Endodermal cell (in vitro differentiated cells): ENCODE results near the gene RYR2. TPM values are rescaled to one million over a fixed set of nuclear protein-coding genes. Genes with fewer than 3 reads are reported as not detected.

ENCODE experiments used
- DNase-seq: peaks from one replicate; pipeline ENCODE4 v3.0.0-alpha.2; 2017
- H3K27ac ChIP-seq: 2 replicates; pipeline ENCODE4 v1.5.1; 2013; ENCODE audit warnings: mild to moderate bottlenecking, low read depth, low read length, moderate library complexity
- H3K27me3 ChIP-seq: 2 replicates; pipeline ENCODE4 v1.6.1; 2013; ENCODE audit warnings: mild to moderate bottlenecking, low read length, moderate library complexity; ENCODE audit not compliant: insufficient read depth, control insufficient read depth, poor library complexity, severe bottlenecking
- H3K36me3 ChIP-seq: 2 replicates; pipeline ENCODE4 v1.7.0; 2013; ENCODE audit warnings: mild to moderate bottlenecking, low read length, moderate library complexity; ENCODE audit not compliant: control insufficient read depth, insufficient read depth
- H3K4me1 ChIP-seq: one replicate; pipeline ENCODE4 v1.7.0; 2013; ENCODE audit warnings: low read length; ENCODE audit not compliant: control insufficient read depth, insufficient read depth
- H3K4me3 ChIP-seq: 2 replicates; pipeline ENCODE4 v1.5.1; 2013; ENCODE audit warnings: mild to moderate bottlenecking, low read length, moderate library complexity
- H3K9ac ChIP-seq: 2 replicates; pipeline ENCODE4 v1.6.1; 2013; ENCODE audit warnings: mild to moderate bottlenecking, low read length, moderate library complexity; ENCODE audit not compliant: poor library complexity, severe bottlenecking; ENCODE audit errors: extremely low read depth
- H3K9me3 ChIP-seq: 2 replicates; pipeline ENCODE4 v1.6.1; 2013; ENCODE audit warnings: mild to moderate bottlenecking, low read length, moderate library complexity; ENCODE audit not compliant: control insufficient read depth
- H3K27ac Mint-ChIP-seq: 2 replicates; pipeline ENCODE4 v1.8.0; 2020; ENCODE audit warnings: mixed read lengths
- H3K27me3 Mint-ChIP-seq: 2 replicates; pipeline ENCODE4 v1.8.0; 2021; ENCODE audit warnings: mild to moderate bottlenecking, mixed read lengths; ENCODE audit not compliant: insufficient read depth
- H3K36me3 Mint-ChIP-seq: 2 replicates; pipeline ENCODE4 v1.8.0; 2020; ENCODE audit warnings: low read depth, mixed read lengths
- H3K4me1 Mint-ChIP-seq: 2 replicates; pipeline ENCODE4 v1.8.0; 2020; ENCODE audit warnings: mixed read lengths
- H3K4me3 Mint-ChIP-seq: 2 replicates; pipeline ENCODE4 v1.8.0; 2020; ENCODE audit warnings: mild to moderate bottlenecking, moderate library complexity, mixed read lengths
- H3K9me3 Mint-ChIP-seq: 2 replicates; pipeline ENCODE4 v1.8.0; 2020; ENCODE audit warnings: mild to moderate bottlenecking, mixed read lengths
- WGBS, 2 experiments: methylation state at CpG; one replicate each; pipeline versions ENCODE4 v1.1.5 to v1.1.7; 2013; ENCODE audit warnings: missing lambda C conversion rate in 2 of 2, mixed read lengths in 1 of 2; ENCODE audit not compliant: insufficient coverage in 1 of 2, insufficient read length in 1 of 2; 5-methylcytosine and 5-hydroxymethylcytosine counted together
- total RNA-seq, 2 donors: library from RNA; stranded (reverse); fragmentation: NEBNext Ultra II Directional in 1 of 2; extraction: Animal tissue kit (Norgen Biotek cat#: 25700) in 1 of 2; gene quantifications; 2 replicates in 1 of 2; 3 replicates in 1 of 2; pipeline ENCODE4 v1.2.1, GENCODE V29; 2021
- TF ChIP-seq, protein P1 (sequence below): fragments of 200-600 bp; sonication (generic); conservative IDR thresholded peaks from 2 replicates; pipeline ENCODE4 v1.5.0; 2021; ENCODE audit warnings: antibody characterized with exemption, mild to moderate bottlenecking

RYR2 gene
- total RNA-seq, 2 donors from 2014 or later = 0.95 to 2.4 TPM

DNA sequence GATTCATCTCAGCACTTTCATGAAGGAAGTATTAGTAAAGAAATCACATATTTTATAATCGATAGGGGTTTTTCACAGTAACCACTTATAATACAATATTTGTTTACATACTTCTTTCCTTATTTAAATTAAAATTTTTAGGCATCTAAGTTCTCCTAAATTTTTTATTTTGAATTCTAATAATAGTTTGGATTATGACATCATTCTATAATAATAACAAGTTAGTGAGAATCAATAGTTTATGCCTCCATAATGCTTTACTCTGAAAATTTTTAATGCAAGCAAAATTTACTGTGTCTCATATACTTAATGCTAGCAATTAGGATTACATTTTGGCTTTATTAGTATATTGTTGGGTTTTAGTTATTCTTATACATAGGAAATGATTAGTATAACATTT, 596.6 kb downstream of the RYR2 start:
- Histone ChIP-seq H3K9ac (no peak overlapping the region), H3K36me3 (no peaks in the 10 kb centered on the region), H3K27ac (no peak overlapping the region), H3K27me3 (no peaks in the 10 kb centered on the region), H3K4me3 (no peak overlapping the region), H3K9me3 (no peaks in the 10 kb centered on the region), H3K4me1 (no peaks in the 10 kb centered on the region)
- Mint-ChIP-seq H3K36me3 (no peaks in the 10 kb centered on the region), H3K27me3 (no peaks in the 10 kb centered on the region), H3K9me3 (no peaks in the 10 kb centered on the region), H3K4me3 (no peak overlapping the region), H3K27ac (no peak overlapping the region), H3K4me1 (no peaks in the 10 kb centered on the region)
- no peak for DNase-seq
- TF ChIP-seq, protein P1, sequence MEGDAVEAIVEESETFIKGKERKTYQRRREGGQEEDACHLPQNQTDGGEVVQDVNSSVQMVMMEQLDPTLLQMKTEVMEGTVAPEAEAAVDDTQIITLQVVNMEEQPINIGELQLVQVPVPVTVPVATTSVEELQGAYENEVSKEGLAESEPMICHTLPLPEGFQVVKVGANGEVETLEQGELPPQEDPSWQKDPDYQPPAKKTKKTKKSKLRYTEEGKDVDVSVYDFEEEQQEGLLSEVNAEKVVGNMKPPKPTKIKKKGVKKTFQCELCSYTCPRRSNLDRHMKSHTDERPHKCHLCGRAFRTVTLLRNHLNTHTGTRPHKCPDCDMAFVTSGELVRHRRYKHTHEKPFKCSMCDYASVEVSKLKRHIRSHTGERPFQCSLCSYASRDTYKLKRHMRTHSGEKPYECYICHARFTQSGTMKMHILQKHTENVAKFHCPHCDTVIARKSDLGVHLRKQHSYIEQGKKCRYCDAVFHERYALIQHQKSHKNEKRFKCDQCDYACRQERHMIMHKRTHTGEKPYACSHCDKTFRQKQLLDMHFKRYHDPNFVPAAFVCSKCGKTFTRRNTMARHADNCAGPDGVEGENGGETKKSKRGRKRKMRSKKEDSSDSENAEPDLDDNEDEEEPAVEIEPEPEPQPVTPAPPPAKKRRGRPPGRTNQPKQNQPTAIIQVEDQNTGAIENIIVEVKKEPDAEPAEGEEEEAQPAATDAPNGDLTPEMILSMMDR = no peak
- no CpG with 5 or more reads among the region's 1 CpG for WGBS, 2 experiments

DNA sequence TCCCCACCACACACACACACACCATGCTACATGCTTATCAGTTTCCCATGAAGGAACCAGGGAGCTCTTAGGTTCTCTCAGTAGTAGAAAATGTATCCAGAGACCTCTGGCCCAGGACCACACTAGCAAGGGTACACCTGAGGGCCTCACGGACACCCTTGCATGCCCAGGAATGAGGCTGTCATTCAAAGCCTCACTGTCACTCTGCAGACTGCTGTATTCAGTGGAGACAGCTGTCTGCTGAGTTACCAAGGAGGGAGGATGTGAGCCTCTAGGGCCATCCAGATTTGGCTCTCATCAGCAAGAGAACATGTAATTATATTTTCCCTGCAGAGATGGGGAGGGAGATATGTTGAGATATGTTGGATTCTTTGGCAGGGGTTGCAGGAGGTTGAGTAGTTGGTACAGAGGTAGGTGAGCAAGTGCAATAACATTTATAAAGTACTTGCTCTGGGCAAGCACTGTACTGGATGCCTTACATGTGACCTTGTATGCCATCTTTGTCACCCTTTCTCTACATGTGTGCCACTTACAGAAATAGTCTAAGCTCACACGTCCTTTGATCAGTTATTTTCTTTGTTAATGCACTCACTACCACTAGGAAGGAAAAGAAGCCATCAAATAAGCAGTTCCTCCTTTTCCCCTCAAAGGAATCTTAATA, 598.2 kb downstream of the RYR2 start:
- Histone ChIP-seq H3K27ac (no peak overlapping the region), H3K4me1 (no peaks in the 10 kb centered on the region), H3K27me3 (no peaks in the 10 kb centered on the region), H3K9me3 (no peaks in the 10 kb centered on the region), H3K36me3 (no peaks in the 10 kb centered on the region), H3K4me3 (no peak overlapping the region), H3K9ac (no peak overlapping the region)
- Mint-ChIP-seq H3K27ac (no peak overlapping the region), H3K4me1 (no peaks in the 10 kb centered on the region), H3K27me3 (no peaks in the 10 kb centered on the region), H3K4me3 (no peak overlapping the region), H3K9me3 (no peaks in the 10 kb centered on the region), H3K36me3 (no peaks in the 10 kb centered on the region)
- TF ChIP-seq, protein P1 = no peak
- DNase-seq = no peak
- WGBS, 2 experiments = 86 to 90% methylated on average over 2 of the region's 2 CpGs

DNA sequence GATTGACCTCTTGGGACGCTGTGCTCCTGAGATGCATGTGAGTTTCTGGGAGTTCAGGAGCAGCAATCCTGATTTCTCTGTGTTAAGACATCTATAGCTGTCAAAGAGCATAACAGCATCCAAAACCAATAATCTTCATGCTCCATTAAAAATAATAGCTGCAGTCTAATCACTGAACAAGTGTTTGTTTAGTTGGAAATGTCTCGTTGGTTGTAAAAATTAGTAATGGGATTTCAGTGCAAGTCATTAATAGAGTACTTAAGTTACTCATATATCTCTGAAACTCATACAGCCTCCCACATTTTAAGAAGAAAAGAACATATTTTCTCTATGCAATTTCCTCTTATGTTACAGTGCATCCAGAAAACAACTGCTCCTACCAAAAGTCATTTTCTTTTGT, 599.0 kb downstream of the RYR2 start:
- no peaks in the 10 kb centered on the region for H3K9me3 ChIP-seq
- Mint-ChIP-seq H3K4me3 (no peak overlapping the region), H3K9me3 (no peaks in the 10 kb centered on the region), H3K4me1 (no peaks in the 10 kb centered on the region), H3K27me3 (no peaks in the 10 kb centered on the region), H3K36me3 (no peaks in the 10 kb centered on the region), H3K27ac (no peak overlapping the region)
- no peak for DNase-seq
- H3K36me3 ChIP-seq = no peaks in the 10 kb centered on the region
- no peaks in the 10 kb centered on the region for H3K27me3 ChIP-seq
- no peak overlapping the region for H3K9ac ChIP-seq
- H3K4me1 ChIP-seq = no peaks in the 10 kb centered on the region
- no peak overlapping the region for H3K27ac ChIP-seq
- no peak overlapping the region for H3K4me3 ChIP-seq
- TF ChIP-seq, protein P1 = no peak
- WGBS, 2 experiments = 95% methylated on average over 1 of the region's 2 CpGs; no CpG with 5 or more reads in 1 of the 2 experiments
